GM18868 (cell line): ENCODE data around the gene ARHGAP21.

ENCODE experiments used
- ATAC-seq: cut with Tn5 transposase; IDR thresholded peaks from one replicate; pipeline ENCODE4 v1.9.1; 2021; ENCODE audit warnings: mild to moderate bottlenecking, moderate library complexity; ENCODE audit not compliant: unreplicated experiment

ARHGAP21 gene

DNA sequence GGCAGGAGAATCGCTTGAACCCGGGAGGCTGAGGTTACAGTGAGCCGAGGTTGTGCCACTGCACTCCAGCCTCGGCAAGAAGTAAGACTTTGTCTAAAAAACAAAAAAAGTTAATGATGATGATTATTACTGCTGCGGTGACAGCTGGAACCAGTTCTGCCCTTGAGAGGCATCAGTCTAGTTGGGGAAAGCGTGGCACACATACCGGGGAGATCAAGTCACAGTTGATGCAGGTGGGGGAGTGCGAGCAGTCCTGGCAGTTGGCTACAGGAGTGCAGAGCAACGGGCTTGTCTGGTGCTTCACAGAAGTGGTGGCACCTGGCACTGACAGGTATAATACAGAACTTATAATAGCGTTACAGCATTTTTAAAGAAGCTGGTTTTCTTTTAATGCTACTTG is 173.0 kb downstream of the ARHGAP21 start:
- no peak for ATAC-seq

DNA sequence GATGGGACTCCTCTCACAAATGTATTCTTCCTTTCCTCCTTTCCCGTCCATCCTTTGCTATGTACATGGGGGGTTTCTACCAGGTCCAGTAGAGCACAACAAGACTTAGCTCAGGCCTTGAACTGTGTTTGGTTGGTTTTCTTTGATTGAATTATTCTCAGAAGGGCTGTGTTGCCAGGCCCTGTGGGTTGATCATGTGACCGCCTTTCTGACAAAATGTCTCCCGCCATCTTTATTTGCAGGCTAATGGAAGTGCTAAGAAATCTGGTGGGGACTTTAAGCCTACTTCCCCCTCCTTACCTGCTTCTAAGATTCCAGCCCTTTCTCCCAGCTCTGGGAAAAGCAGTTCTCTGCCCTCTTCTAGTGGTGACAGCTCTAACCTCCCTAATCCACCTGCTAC is 178.1 kb downstream of the ARHGAP21 start:
- ATAC-seq: no peak

DNA sequence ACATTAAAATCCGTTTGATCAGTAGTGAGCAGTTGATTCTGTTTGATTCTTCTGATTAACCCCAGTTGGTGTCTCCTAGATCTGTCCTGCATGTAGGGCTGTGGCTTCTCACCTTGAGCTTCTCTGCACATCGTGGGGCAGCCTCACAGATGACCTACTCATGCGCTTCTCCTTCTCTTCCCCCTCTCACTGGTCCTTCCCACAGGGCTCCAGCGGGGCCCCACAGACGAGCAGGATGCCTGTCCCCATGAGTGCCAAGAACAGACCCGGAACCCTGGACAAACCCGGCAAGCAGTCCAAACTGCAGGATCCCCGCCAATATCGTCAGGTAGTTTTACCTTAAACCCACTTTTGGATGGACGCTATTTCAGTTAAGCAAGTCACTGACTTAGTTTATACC is 178.9 kb downstream of the ARHGAP21 start:
- no peak for ATAC-seq

DNA sequence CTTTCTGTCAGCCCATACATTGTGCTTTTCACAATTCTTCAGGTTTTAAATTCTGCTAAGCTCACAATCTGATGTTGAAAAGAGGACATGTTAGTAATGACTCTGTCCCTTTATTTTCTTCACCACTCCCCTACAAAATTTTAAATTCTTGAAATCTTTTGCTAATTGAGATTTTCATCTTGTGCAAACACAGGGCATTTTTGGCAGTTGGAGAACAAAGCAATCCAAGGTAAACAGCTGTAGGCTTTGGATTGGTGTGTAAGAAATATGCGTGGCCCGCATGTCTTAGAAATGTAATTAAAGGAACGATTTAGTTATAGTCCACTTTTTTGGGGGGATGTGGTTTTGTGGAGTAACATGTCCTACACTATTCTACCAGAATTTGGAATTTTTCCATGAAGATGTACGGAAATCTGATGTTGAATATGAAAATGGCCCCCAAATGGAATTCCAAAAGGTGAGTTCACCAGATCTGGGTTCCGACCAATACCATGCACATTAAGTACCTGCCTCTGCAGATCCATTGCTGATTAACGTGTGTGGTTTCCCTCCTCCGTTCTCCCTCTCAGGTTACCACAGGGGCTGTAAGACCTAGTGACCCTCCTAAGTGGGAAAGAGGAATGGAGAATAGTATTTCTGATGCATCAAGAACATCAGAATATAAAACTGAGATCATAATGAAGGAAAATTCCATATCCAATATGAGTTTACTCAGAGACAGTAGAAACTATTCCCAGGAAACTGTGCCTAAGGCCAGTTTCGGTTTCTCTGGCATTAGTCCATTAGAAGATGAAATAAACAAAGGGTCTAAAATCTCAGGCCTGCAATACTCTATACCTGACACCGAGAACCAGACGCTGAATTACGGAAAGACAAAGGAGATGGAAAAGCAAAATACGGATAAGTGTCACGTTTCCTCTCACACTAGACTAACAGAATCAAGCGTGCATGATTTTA is 181.1 kb downstream of the ARHGAP21 start:
- ATAC-seq: no peak

DNA sequence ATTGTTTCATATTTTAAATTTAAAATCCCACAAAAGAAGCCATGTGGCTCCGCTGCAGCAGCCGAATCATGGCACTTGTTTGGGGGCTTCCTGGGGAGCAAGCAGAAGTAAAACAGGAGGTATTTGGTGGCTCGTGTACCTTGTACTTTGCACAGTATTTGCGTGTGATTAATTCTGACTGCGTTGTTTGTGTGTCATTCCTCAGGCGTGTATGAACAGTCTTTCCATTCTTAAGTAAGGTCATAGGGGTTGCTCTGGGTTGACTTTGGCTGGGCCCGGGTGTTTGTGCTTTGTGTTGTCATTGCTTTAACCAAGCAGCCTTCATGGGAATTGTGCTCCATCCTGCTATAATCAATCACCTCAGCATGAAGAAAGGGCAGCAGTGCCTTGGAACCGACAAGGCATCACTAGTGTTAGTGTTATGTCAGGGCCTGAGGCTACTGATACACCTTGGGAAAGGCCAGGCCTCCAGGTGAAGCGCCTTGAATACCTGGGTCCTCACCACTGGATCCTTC is 182.4 kb downstream of the ARHGAP21 start:
- ATAC-seq: no peak

DNA sequence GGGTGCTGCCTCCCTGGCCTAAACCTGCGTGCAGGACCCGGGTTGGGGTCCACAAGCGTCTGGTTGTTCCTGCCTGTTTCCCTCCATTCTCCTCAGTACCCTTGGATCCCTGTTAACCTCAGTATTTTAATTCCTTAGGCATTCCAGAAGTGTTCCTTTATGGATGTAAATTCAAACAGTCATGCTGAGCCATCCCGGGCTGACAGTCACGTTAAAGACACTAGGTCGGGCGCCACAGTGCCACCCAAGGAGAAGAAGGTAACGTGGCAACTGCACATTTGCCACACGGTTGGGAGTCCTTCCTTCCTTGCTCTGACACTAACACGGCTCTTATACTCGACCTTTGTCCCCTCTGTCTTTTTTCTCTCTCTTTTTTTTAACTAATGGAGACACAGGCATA is 187.1 kb downstream of the ARHGAP21 start:
- ATAC-seq: no peak

DNA sequence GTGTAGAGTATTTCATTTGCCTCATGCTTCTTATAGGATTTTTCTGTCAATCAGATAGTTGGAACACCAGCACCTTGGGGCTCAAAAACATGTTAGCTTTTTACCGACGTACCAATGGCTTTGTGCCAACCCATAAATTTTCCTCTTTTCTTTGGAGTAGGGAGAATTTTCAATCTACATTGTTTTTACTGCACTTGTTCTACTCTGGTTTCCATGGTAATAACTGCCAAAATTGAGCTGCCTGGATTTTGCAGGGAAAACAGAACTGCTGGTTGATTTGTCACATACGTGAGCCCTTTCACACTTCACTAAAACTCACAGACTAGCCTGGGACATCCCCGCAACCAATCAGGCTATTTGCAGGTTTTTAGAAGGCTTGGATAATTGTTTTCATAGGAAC is 189.7 kb downstream of the ARHGAP21 start:
- no peak for ATAC-seq
